ENCODE measurements around the gene SREBF1. TPM values are rescaled to one million over a fixed set of nuclear protein-coding genes. Genes with fewer than 3 reads are reported as not detected.

Gene SREBF1
- total and polyA plus RNA-seq, 10 of the 15 experiments (the other 5 are each of a cell fraction or from before 2014, with no cell fraction given) = 1.4 to 84.6 (median 20.4) TPM

GRCh38 chr17:17822616-17823015 is 14.2 kb downstream of the SREBF1 start:
- no peak overlapping the region for H3K27ac ChIP-seq (ENCODE audit: control insufficient read depth, insufficient read depth)
- BruUV-seq (replicated peaks) = TSS peak; percentile 33
- H3K27me3 ChIP-seq (replicated peaks in 1 of 2; ENCODE audit: control insufficient read depth in 2 of 2, insufficient read depth in 2 of 2, low read length in 1 of 2) = no peaks in the 10 kb centered on the region
- H3K4me2 ChIP-seq (ENCODE audit: control insufficient read depth, insufficient read depth) = peak overlapping the region; percentile 98
- 93% methylated on average over 3 of the region's 3 CpGs for WGBS (ENCODE audit: insufficient coverage, insufficient replicate concordance, low lambda C conversion rate, missing lambda C conversion rate)
- H3K36me3 ChIP-seq (ENCODE audit: control insufficient read depth in 2 of 2, insufficient read depth in 2 of 2, low read length in 1 of 2) = peaks cover 5 to 12% of the 10 kb centered on the region in 2 experiments; a peak in 3 of 4 replicates
- CTCF ChIA-PET = interaction anchor here (1.5 to 1.6 kb wide), 2 partner anchors 13 to 24 kb away, joined by 4 read pairs; no protein-coding TSS in a partner anchor
- DNase-seq (ENCODE audit: low read depth, low spot score) (no peak), ATAC-seq (no peak), FAIRE-seq (no peak)
- no peaks in the 10 kb centered on the region; the same call in 1 of the 2 replicates for H3K79me2 ChIP-seq (ENCODE audit: control insufficient read depth, insufficient read depth, low read length)
- SMC1A ChIA-PET (ENCODE audit: uncharacterized antibody, unreplicated experiment) = interaction anchor here (0.8 to 4.4 kb wide), 4 partner anchors 12 to 211 kb away, joined by 3 to 46 read pairs (median 5); partner anchors contain the start of gene SREBF1
- TF ChIP-seq GATAD2B (conservative IDR thresholded peaks at IDR 0.05; ENCODE audit: low read depth) = no peak
- no peak for TF ChIP-seq STAT3 (IDR thresholded peaks at IDR 0.05; ENCODE audit: low read depth, low read length)
- no peak for TF ChIP-seq JUNB (IDR thresholded peaks at IDR 0.05)
- no peak for TF ChIP-seq STAT1 (conservative IDR thresholded peaks at IDR 0.05)
- TF ChIP-seq HDAC6 (IDR thresholded peaks at IDR 0.05; ENCODE audit: unreplicated experiment) = no peak
- TF ChIP-seq, protein P1, sequence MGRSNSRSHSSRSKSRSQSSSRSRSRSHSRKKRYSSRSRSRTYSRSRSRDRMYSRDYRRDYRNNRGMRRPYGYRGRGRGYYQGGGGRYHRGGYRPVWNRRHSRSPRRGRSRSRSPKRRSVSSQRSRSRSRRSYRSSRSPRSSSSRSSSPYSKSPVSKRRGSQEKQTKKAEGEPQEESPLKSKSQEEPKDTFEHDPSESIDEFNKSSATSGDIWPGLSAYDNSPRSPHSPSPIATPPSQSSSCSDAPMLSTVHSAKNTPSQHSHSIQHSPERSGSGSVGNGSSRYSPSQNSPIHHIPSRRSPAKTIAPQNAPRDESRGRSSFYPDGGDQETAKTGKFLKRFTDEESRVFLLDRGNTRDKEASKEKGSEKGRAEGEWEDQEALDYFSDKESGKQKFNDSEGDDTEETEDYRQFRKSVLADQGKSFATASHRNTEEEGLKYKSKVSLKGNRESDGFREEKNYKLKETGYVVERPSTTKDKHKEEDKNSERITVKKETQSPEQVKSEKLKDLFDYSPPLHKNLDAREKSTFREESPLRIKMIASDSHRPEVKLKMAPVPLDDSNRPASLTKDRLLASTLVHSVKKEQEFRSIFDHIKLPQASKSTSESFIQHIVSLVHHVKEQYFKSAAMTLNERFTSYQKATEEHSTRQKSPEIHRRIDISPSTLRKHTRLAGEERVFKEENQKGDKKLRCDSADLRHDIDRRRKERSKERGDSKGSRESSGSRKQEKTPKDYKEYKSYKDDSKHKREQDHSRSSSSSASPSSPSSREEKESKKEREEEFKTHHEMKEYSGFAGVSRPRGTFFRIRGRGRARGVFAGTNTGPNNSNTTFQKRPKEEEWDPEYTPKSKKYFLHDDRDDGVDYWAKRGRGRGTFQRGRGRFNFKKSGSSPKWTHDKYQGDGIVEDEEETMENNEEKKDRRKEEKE (IDR thresholded peaks at IDR 0.05) = no peak
- TF ChIP-seq YBX1 (IDR thresholded peaks at IDR 0.05) = no peak
- H3K4me3 ChIP-seq = peak overlapping the region; percentile 63
- H2AFZ ChIP-seq (ENCODE audit: control insufficient read depth, low read depth, low read length) = no peak overlapping the region
- in situ Hi-C loops (cut with MboI) = no loop called here
- no peak overlapping the region for H3K9ac ChIP-seq (ENCODE audit: control insufficient read depth, insufficient read depth, low read length)
- no peaks in the 10 kb centered on the region; the same call in 1 of the 2 replicates for H4K20me1 ChIP-seq (ENCODE audit: control insufficient read depth, insufficient read depth)
- H3K4me1 ChIP-seq (ENCODE audit: control insufficient read depth, insufficient read depth, low read length) = peaks cover 54% of the 10 kb centered on the region
- intact Hi-C loops (cut with micrococcal nuclease; ENCODE audit: unreplicated experiment) = loop anchor here (5.0 kb wide), 1 partner anchor 215 kb away; the partner anchor contains the start of genes ATPAF2 and GID4
- POLR2A ChIA-PET = interaction anchor here (10.9 kb wide), 1 partner anchor 13 kb away, joined by 163 read pairs; the partner anchor contains the start of gene SREBF1
- RAD21 ChIA-PET (ENCODE audit: unreplicated experiment) = interaction anchor here (1.0 to 9.0 kb wide), 4 partner anchors 11 to 97 kb away, joined by 3 to 105 read pairs (median 4); partner anchors contain the start of gene SREBF1
- H3K9me3 ChIP-seq (replicated peaks; ENCODE audit: control insufficient read depth, insufficient read depth, low read length) = no peaks in the 10 kb centered on the region

Data from GM12878 (cell line).